GM21390 (cell line): ENCODE measurements around the gene YLPM1.

Experiments
- ATAC-seq: cut with Tn5 transposase; IDR thresholded peaks from one replicate; pipeline ENCODE4 v1.9.1; 2021; ENCODE audit not compliant: unreplicated experiment

The YLPM1 gene

DNA sequence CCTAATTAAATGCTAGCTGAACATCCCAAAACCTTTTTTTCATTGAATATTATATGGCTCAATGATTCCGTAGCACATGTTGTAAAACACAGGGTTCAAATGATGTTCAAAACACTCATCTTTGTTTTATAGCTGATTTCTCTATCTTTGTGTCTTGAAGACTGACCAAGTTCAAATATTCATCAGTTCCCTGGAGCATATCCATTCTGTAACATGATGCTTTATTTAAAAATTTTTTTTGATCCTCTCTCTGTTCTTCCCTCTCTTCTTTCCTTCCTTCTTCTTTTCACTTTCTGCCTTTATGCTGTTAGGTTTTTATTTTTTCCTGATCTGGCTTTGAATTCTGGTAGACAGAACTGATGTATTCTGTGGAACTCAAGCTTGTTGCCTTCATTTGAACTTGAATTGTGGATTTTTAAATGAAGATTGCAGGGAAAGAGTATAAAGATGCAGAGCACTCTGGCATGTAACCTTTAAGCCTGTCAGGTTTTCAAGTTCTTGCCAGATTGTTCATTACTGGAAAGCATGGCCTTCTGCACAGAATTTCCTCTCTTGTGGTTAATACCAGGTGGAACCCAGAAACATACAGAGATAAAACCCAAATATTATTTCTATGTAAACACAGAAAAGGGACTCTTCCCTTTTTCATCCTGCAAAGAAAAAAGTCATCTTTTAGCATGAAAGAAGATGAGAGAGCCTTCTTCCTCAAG lies 73.3 kb downstream of the YLPM1 start:
- no peak for ATAC-seq

- no peak for ATAC-seq
These were observed 75.0 kb downstream of the YLPM1 start for GRCh38 chr14:74838166-74838565.

DNA sequence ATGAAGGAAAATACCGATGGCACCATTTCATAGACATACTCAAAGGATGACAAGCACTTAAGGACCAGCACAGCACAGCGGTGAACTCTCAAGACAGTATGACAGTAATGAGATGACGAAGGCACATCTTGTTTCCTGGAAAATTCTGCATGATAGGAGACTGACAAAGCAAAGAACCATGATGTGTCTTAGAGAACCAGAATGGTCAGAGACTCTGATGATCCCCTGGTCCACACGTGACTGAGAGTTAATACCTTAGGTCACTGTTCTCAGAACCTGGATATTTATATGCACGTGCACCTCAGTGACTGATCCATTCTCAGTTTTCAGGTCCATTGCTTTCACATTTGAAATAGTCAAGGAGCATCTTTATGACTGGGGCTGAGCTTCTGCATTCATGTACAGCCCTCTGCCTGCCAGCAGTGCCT lies 77.5 kb downstream of the YLPM1 start:
- ATAC-seq, result peak; percentile 50

GRCh38 chr14:74841230-74842207 lies 78.4 kb downstream of the YLPM1 start:
- ATAC-seq, result peak; percentile 58

DNA sequence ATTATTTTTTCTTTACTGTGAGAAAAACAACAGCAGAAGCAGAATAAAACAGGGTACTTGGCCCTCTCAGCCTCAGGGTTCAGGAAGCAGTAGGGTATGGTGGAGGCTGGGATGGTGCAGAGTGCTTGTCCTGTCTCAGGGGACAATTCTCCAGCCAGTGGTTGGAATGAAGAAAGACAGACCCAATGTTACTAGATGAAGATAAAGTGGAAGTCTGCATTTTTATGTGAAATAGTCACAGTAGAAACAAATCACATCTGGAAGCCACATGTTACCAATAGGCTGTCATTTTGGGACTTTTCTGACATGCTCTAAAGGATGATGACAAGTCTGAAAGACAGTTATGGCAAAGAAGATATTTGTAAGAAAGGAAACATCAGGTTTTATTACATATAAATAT lies 80.5 kb downstream of the YLPM1 start:
- ATAC-seq, result no peak

DNA sequence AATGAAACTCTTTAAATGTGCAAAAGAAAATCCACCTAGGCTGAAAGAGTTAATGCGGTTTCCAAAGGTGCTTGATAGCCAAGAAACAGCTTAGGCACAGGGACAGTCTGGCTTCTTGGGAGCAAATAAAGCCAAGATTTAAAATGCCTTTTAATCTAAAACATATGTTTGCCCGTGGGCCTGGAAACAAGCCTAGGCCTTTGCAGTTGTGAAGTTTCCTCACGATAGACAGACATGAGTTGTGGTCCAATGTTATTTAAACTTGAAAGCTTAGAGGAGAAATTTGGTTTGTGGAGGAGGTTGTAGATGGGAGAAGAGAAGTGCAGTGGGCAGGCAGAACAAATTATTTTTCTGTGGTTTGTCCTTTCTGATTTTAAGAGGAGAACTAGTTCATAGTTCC lies 83.1 kb downstream of the YLPM1 start:
- ATAC-seq, result no peak

- ATAC-seq, result no peak
These were observed 84.0 kb downstream of the YLPM1 start for GRCh38 chr14:74846968-74847665.

DNA sequence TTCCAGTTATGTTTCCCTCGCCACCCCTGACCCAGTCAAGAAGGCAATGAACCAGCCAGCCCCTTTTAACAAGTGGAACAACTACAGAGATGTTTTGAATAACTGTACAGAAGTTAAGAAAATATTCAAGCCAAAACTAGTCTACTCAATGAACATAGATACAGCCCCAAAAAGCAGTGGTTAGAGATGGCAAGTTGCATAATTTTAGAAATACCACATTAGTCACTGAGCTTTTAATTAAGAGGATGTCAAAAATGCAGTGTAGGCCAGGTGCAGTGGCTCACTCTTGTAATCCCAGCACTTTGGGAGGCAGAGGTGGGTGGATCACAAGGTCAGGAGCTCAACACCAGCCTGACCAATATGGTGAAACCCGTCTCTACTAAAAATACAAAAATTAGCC lies 85.7 kb downstream of the YLPM1 start:
- ATAC-seq, result no peak

GRCh38 chr14:74852922-74853530 lies 89.9 kb downstream of the YLPM1 start:
- ATAC-seq, result no peak

DNA sequence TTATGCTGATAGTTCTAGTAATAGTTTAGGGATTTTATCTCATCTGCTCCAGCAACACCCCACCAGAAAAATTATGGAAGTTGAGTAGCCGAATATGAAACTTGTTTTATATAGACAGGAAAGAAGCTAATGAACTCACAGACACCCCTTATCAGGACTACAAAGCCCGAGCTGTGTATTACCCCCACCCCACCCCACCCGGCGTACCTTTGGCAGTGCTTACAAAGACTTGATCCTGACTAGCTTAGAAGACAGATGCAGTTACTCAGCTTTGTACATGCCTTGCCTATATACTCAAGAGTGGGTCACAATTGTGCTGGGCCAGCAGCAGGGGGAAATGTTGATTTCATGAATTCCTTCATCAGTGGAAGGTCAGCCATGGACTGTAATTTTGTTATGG lies 90.5 kb downstream of the YLPM1 start:
- no peak for ATAC-seq

DNA sequence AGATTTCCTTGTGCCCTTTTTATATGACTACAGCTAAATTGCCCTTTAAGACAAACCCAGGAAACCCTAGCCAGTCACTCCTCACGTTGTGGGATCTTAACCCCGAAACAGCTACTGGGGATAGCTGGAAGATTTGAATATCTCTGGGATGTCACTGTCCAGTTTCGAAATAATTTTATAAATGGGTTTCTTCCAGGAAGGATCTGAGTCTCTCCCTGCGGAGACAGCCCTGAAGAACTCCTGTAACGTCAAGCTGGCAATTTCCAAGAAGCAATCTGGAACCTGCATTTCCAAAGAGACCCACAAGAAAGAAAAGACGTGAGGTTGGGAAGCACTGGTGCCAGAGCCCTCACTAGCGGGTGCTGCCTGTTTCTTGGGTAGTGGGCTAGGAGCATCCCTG lies 91.9 kb downstream of the YLPM1 start:
- ATAC-seq, result no peak

DNA sequence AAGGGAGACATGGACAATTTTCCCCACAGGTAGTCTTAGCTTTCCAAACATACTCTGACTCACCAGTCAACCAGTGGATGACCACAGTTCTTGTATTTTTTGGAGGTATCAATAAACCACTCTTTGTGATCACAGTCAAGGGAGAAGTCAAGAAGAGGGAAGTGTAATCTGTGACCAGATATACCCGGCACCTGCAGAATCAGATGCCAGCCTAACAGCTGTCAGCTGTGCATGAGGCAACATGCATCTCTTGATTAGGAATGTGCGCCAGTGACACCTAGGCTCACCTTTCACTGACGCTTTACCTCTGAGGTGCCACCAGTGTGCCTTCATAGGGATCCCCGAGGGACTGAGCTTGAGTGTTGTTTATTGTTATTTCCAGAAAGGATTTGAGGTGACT lies 92.8 kb downstream of the YLPM1 start:
- no peak for ATAC-seq

- ATAC-seq, result no peak
These were observed 93.2 kb downstream of the YLPM1 start for GRCh38 chr14:74856366-74856765.

DNA sequence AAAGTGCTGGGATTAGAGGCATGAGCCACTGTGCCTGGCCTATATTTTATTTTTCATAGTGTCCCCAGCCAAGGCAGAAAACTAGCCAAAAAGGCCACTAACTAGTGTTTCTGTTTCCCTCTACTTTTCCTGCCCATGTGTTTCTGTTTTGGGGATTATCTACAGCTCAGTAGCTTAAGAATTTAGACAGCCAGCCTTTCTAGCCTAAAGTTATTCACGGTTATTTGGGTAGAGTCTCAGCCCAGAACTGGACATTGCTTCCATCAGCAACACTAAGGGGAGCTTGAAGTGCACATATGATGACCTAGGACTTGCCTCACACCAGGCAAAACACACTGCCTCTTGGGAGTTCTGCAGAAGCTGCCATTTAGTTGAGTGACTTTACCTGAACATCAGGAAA lies 94.9 kb downstream of the YLPM1 start:
- ATAC-seq, result no peak

- ATAC-seq, result no peak
These were observed 96.8 kb downstream of the YLPM1 start for GRCh38 chr14:74859757-74860552.

- ATAC-seq, result no peak
These were observed 98.0 kb downstream of the YLPM1 start for GRCh38 chr14:74860899-74861733.

GRCh38 chr14:74861734-74862090 lies 98.6 kb downstream of the YLPM1 start:
- no peak for ATAC-seq

DNA sequence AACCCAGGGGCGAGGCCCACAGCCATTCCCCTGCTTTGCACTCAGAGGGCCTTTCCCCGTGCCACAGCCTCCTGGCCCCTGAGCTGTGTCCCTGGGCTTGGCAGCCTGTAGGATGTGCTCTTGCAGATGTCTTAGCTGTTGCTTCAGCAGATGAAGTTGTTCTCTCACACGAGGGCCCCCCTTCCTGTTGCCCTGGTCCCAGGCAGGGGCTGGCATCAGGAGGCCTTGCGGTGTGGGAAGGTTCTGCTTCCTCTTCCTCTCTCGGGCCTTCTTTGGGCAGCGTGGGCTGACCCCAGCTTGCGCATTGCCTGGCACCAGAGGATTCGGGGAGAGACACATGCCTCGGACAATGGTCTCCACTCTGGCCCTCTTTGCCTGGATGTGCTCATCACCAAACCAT lies 100.2 kb downstream of the YLPM1 start:
- no peak for ATAC-seq

DNA sequence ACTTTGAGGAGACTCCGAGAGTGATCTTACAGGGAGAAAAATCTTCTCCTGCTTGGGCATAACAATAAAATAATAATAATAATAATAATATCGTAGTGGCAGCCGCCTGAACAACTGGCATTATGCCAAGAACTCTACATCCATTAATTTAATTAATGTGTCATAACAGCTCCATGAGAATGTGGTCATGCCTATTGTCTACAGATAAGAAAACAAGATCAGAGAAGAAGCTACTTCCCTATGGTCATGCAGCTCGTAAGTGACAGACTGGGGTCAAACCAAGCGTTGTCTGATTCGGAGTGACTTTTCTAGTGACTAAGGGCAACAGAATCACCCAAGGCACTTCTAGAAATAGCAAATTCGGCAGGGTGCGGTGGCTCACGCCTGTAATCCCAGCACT lies 101.1 kb downstream of the YLPM1 start:
- no peak for ATAC-seq

- ATAC-seq, result no peak
These were observed 102.0 kb downstream of the YLPM1 start for GRCh38 chr14:74865156-74865555.
